Common myeloid progenitor, CD34-positive (primary cell): ENCODE data around the gene TBX6.

Experiments
- CTCF ChIA-PET: fragments of 350-600 bp; sonication (Branson Sonifier 250); formaldehyde crosslinking; loops from one replicate; lab custom pipeline; 2021; ENCODE audit warnings: antibody characterized with exemption; lab: Charles Lee
- POLR2A ChIA-PET: fragments of 350-600 bp; sonication (Branson Sonifier 250); formaldehyde crosslinking; loops from one replicate; lab custom pipeline; 2021; ENCODE audit warnings: antibody characterized with exemption; lab: Charles Lee
- DNase-seq, 3 donors: peaks; one replicate each; pipeline versions ENCODE4 v3.0.0 to v3.0.0-alpha.2; 2013
- H3K27ac ChIP-seq, 2 experiments: 1 replicate in 1 of 2; 2 replicates in 1 of 2; pipeline ENCODE4 v1.7.0; 2013; ENCODE audit warnings: inconsistent platforms in 2 of 2, low read length in 2 of 2, mild to moderate bottlenecking in 2 of 2, low read depth in 1 of 2, moderate library complexity in 1 of 2; ENCODE audit not compliant: severe bottlenecking in 2 of 2, insufficient read depth in 1 of 2, poor library complexity in 1 of 2
- H3K27me3 ChIP-seq, 5 experiments: replicated peaks in 2 of 5; 1 replicate in 3 of 5; 2 replicates in 2 of 5; pipeline versions ENCODE4 v1.6.1 to v1.7.0; 2013; ENCODE audit warnings: low read length in 4 of 5, mild to moderate bottlenecking in 2 of 5, moderate library complexity in 2 of 5, inconsistent platforms in 1 of 5; ENCODE audit not compliant: insufficient read depth in 5 of 5, control insufficient read depth in 4 of 5
- H3K36me3 ChIP-seq, 4 experiments: 1 replicate in 2 of 4; 2 replicates in 2 of 4; pipeline versions ENCODE4 v1.6.1 to v1.7.0; 2013; ENCODE audit warnings: low read length in 3 of 4, control low read depth in 1 of 4, mild to moderate bottlenecking in 1 of 4; ENCODE audit not compliant: control insufficient read depth in 4 of 4, insufficient read depth in 4 of 4
- H3K4me1 ChIP-seq, 4 experiments: 1 replicate in 3 of 4; 2 replicates in 1 of 4; pipeline versions ENCODE4 v1.6.1 to v1.7.1; 2013; ENCODE audit warnings: low read length in 3 of 4, mild to moderate bottlenecking in 3 of 4, control low read depth in 1 of 4, inconsistent platforms in 1 of 4, moderate library complexity in 1 of 4; ENCODE audit not compliant: control insufficient read depth in 4 of 4, insufficient read depth in 4 of 4; ENCODE audit errors: control extremely low read depth in 1 of 4
- H3K4me3 ChIP-seq, 7 experiments: 1 replicate in 4 of 7; 2 replicates in 3 of 7; pipeline versions ENCODE4 v1.5.1 to v1.7.0; 2013; ENCODE audit warnings: mild to moderate bottlenecking in 7 of 7, low read length in 6 of 7, moderate library complexity in 6 of 7, inconsistent platforms in 2 of 7, low read depth in 2 of 7, control low read depth in 1 of 7; ENCODE audit not compliant: insufficient read depth in 4 of 7, control insufficient read depth in 1 of 7; ENCODE audit errors: extremely low read depth in 1 of 7
- H3K9me3 ChIP-seq, 5 experiments: 1 replicate in 4 of 5; 2 replicates in 1 of 5; pipeline versions ENCODE4 v1.6.1 to v1.7.1; 2013; ENCODE audit warnings: low read length in 4 of 5, mild to moderate bottlenecking in 2 of 5, inconsistent platforms in 1 of 5, low read depth in 1 of 5, moderate library complexity in 1 of 5; ENCODE audit not compliant: control insufficient read depth in 4 of 5, insufficient read depth in 2 of 5; ENCODE audit errors: control extremely low read depth in 1 of 5
- WGBS: methylation state at CpG from one replicate; pipeline ENCODE4 v1.1.5; 2013; ENCODE audit not compliant: insufficient coverage; 5-methylcytosine and 5-hydroxymethylcytosine counted together

Gene TBX6

DNA sequence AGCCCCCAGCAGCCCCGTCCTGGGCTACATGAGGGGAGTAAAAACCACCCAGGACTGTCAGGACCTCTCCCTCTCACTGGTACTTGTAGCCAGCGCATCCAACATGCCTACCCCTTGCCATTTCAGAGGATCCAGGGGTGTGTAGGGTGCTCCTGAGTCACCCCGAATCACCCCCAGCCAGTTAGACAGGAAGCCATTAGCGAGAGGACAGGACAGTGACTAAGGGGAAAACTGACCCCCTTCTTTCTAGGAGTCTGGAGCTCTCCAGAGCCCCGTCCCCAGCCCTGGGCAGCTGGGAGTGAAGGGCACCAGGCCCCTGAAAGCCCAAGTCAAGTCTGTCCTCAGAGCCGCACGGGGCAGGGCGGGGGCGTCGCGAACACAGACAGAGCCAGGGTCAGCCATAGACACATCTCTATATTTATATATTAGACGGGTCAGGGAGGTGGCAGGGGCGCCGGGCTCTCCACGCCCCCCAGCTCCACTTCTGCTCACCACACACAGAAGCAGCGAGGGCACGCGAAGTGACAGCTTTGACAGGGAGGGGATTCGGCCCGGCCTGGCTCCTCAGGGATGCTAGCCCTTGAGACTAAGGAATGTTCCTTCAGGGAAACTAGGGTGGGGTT, 22.1 kb upstream of the TBX6 start:
- CTCF ChIA-PET = interaction anchor here (5.2 kb wide), 1 partner anchor 22 kb away, joined by 54 read pairs; the partner anchor contains the start of gene TBX6
- Histone ChIP-seq H3K36me3 (peaks cover 9 to 68% (median 23%) of the 10 kb centered on the region in 4 experiments), H3K4me1 (peaks cover 0 to 4% (median 0%) of the 10 kb centered on the region in 4 experiments), H3K27ac (no peak overlapping the region), H3K27me3 (no peaks in the 10 kb centered on the region), H3K9me3 (no peaks in the 10 kb centered on the region), H3K4me3 (no peak overlapping the region)
- DNase-seq = no peak
- POLR2A ChIA-PET = no interaction called here
- 96% methylated on average over 9 of the region's 20 CpGs for WGBS

- no peaks in the 10 kb centered on the region for H3K27me3 ChIP-seq
- ChIA-PET POLR2A (no interaction called here), CTCF (interaction anchor here (2.2 to 5.2 kb wide), 2 partner anchors 10 to 22 kb away, joined by 13 to 54 read pairs; partner anchors contain the start of gene TBX6)
- H3K9me3 ChIP-seq = no peaks in the 10 kb centered on the region
- DNase-seq = no peak
- WGBS = 94% methylated on average over 16 of the region's 20 CpGs
- H3K4me3 ChIP-seq = no peak within 1 kb of the TSS
- peaks cover 0 to 4% (median 0%) of the 10 kb centered on the region in 4 experiments for H3K4me1 ChIP-seq
- H3K36me3 ChIP-seq = peaks cover 8 to 68% (median 19%) of the 10 kb centered on the region in 4 experiments
- no peak within 1 kb of the TSS for H3K27ac ChIP-seq
Observed at GRCh38 chr16:30113031-30113710, 21.4 kb upstream of the TBX6 start, which contains the start of gene GDPD3. Gene GDPD3, minus strand, starts transcription at chr16:30113537. Its CDS starts 59 bp downstream, at chr16:30113478.

DNA sequence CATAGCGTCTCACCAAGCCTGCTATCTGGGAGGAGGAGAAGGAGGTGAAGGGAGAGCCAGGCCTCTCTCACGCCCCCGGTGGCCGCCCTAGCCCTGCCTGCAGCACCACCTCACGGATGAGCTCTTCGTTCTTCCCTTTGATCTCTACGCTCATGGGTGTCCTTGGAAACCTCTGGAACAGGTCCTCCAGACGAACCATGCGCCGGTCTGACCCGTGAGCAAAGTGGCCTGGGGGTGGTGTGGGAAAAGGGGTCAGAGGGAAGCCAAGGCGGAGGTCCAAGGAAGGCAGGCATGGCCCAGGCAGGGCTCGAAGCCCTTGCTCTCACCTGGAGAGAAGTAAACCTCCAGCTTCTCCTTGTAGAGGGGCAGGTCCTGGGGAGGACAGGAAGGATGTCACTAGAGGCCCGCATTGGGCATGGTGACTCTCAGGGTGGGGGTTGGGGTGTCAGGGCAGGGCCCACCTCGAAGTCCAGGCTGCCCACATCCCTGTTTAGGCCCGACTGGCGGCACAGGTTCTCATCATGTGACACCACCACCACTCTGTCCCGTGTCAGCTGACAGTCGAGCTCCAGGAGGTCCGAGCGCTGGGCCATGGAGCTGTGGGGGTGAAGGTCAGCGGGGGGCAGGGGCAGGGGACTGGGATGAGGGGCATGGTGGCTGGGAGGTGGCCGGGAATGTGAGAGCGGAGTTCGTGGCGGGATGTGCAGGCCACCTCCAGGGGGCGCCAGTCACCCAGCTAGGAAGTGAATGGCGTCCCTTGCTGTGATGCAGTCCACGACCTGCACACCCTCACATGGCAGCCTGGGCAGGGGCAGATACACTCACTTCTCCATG, 20.7 kb upstream of the TBX6 start:
- Histone ChIP-seq H3K27me3 (no peaks in the 10 kb centered on the region), H3K9me3 (no peaks in the 10 kb centered on the region), H3K27ac (no peak overlapping the region), H3K4me3 (no peak overlapping the region), H3K36me3 (peaks cover 4 to 64% (median 16%) of the 10 kb centered on the region in 4 experiments), H3K4me1 (no peaks in the 10 kb centered on the region)
- ChIA-PET POLR2A (no interaction called here), CTCF (interaction anchor here (0.6 to 5.2 kb wide), 11 partner anchors 10 to 69 kb away, joined by 3 to 54 read pairs (median 4); partner anchors contain the start of gene TBX6)
- WGBS = 95% methylated on average over 21 of the region's 29 CpGs
- peak; percentile 30 to 46 (median 45) for DNase-seq

- ChIA-PET POLR2A (no interaction called here), CTCF (interaction anchor here (0.6 to 5.2 kb wide), 4 partner anchors 10 to 75 kb away, joined by 3 to 54 read pairs (median 4); partner anchors contain the start of gene TBX6)
- H3K27ac ChIP-seq = no peak overlapping the region
- H3K27me3 ChIP-seq = no peaks in the 10 kb centered on the region
- DNase-seq = no peak
- no peaks in the 10 kb centered on the region for H3K9me3 ChIP-seq
- H3K36me3 ChIP-seq = peaks cover 2 to 58% (median 10%) of the 10 kb centered on the region in 4 experiments
- WGBS = 95% methylated on average over 3 of the region's 7 CpGs
- no peak overlapping the region for H3K4me3 ChIP-seq
- H3K4me1 ChIP-seq = no peaks in the 10 kb centered on the region
Observed at GRCh38 chr16:30110661-30111060, 18.9 kb upstream of the TBX6 start.

- Histone ChIP-seq H3K27ac (no peak overlapping the region), H3K36me3 (peaks cover 4 to 53% (median 18%) of the 10 kb centered on the region in 4 experiments), H3K4me3 (no peak overlapping the region), H3K27me3 (no peaks in the 10 kb centered on the region), H3K9me3 (no peaks in the 10 kb centered on the region), H3K4me1 (no peaks in the 10 kb centered on the region)
- WGBS = 100% methylated on average over 4 of the region's 15 CpGs
- ChIA-PET CTCF (interaction anchor here (1.2 kb wide), 1 partner anchor 55 kb away, joined by 3 read pairs; a partner anchor contains a TSS), POLR2A (interaction anchor here (0.6 to 0.7 kb wide), 2 partner anchors 309 to 317 kb away, joined by 3 read pairs; no protein-coding TSS in a partner anchor)
- DNase-seq = no peak
Observed at GRCh38 chr16:30108059-30108850, 16.5 kb upstream of the TBX6 start.

GRCh38 chr16:30104492-30104891, 12.8 kb upstream of the TBX6 start:
- CTCF ChIA-PET = interaction anchor here (1.3 to 3.6 kb wide), 2 partner anchors 13 to 15 kb away, joined by 4 to 19 read pairs; partner anchors contain the start of gene TBX6
- Histone ChIP-seq H3K9me3 (peaks cover 0 to 10% (median 4%) of the 10 kb centered on the region in 5 experiments), H3K4me3 (no peak overlapping the region), H3K4me1 (no peaks in the 10 kb centered on the region), H3K27ac (no peak overlapping the region), H3K27me3 (no peaks in the 10 kb centered on the region), H3K36me3 (peaks cover 4 to 31% (median 17%) of the 10 kb centered on the region in 4 experiments)
- WGBS = 100% methylated on average over 6 of the region's 6 CpGs
- POLR2A ChIA-PET = no interaction called here
- no peak for DNase-seq
